K562 (cell line): ENCODE data around the gene GPR148. TPM values are rescaled to one million over a fixed set of nuclear protein-coding genes. Genes with fewer than 3 reads are reported as not detected.

Experiments used
- ATAC-seq: fragments of 200-7000 bp; cut with Tn5 transposase; 3 replicates; pipeline ENCODE4 v1.9.1; 2020; ENCODE audit warnings: moderate library complexity
- Bru-seq: library from RNA; stranded (reverse); fragments of 400-500 nt; gene quantifications from one replicate; lab custom pipeline; 2021; lab: Mats Ljungman, UMichigan
- BruChase-seq, 2 experiments: library from RNA; stranded (reverse); fragments of 400-500 nt; gene quantifications; one replicate each; lab custom pipeline; 2021; lab: Mats Ljungman, UMichigan
- BruUV-seq: library from RNA; stranded (reverse); fragments of 400-500 nt; replicated peaks from 2 replicates; lab custom pipeline; 2021; lab: Mats Ljungman, UMichigan
- CTCF ChIA-PET: fragments of 300-600 bp; formaldehyde crosslinking; extraction: SDS; loops from one replicate; lab custom pipeline; 2021; ENCODE audit warnings: low intra/inter-chr PET ratio; lab: Yijun Ruan, JAX
- POLR2A ChIA-PET: fragments of 300-600, 350-650 bp; sonication (Branson Sonifier 250); formaldehyde crosslinking; extraction: SDS; loops from one replicate; lab custom pipeline; 2021; ENCODE audit warnings: antibody characterized with exemption, inconsistent platforms; lab: Yijun Ruan, JAX
- DNase-seq, 4 experiments: peaks; one replicate each; pipeline versions ENCODE4 v3.0.0 to v3.0.0-alpha.2; 2011 to 2018; ENCODE audit warnings: low spot score in 3 of 4, mixed read lengths in 3 of 4; ENCODE audit errors: extremely low read depth in 1 of 4
- FAIRE-seq: peaks from 2 replicates; lab custom pipeline; 2011; peaks lifted over from hg19 to GRCh38; lab: Jason Lieb, UNC
- H2AFZ ChIP-seq: 2 replicates; pipeline ENCODE4 v1.6.0; 2011; ENCODE audit warnings: low read depth, low read length, control low read depth, inconsistent platforms
- H3K27ac ChIP-seq: fragments of 200-600 bp; 3 replicates; pipeline ENCODE4 v1.8.0; 2011; ENCODE audit warnings: low read depth, mild to moderate bottlenecking, control low read depth, inconsistent platforms, low read length, moderate library complexity, mixed read lengths; ENCODE audit errors: extremely low read depth
- H3K27me3 ChIP-seq, 2 experiments: fragments of 300-600 bp in 1 of 2; 2 replicates in 1 of 2; 3 replicates in 1 of 2; pipeline versions ENCODE4 v1.6.0 to v1.8.0; 2011; ENCODE audit warnings: inconsistent platforms in 2 of 2, low read length in 2 of 2, mild to moderate bottlenecking in 1 of 2, mixed read lengths in 1 of 2, moderate library complexity in 1 of 2; ENCODE audit not compliant: control insufficient read depth in 2 of 2, insufficient read depth in 2 of 2
- H3K36me3 ChIP-seq: fragments of 300-600 bp; 3 replicates; pipeline ENCODE4 v1.8.0; 2011; ENCODE audit warnings: mild to moderate bottlenecking, low read length, inconsistent platforms; ENCODE audit not compliant: control insufficient read depth, insufficient read depth
- H3K4me1 ChIP-seq, 2 experiments: fragments of 200-600 bp in 1 of 2; replicated peaks in 1 of 2; 2 replicates in 1 of 2; 3 replicates in 1 of 2; pipeline versions ENCODE4 v1.5.1 to v1.8.0; 2011; ENCODE audit warnings: inconsistent platforms in 2 of 2, low read length in 2 of 2, mild to moderate bottlenecking in 1 of 2, mixed read lengths in 1 of 2, moderate library complexity in 1 of 2; ENCODE audit not compliant: control insufficient read depth in 2 of 2, insufficient read depth in 2 of 2
- H3K4me2 ChIP-seq: 2 replicates; pipeline ENCODE4 v1.6.1; 2011; ENCODE audit warnings: low read length, control low read depth, inconsistent platforms, mixed read lengths; ENCODE audit not compliant: insufficient read depth
- H3K4me3 ChIP-seq: fragments of 200-600 bp; sonication (generic), shearing (Covaris generic); 2 replicates; pipeline ENCODE4 v1.5.1; 2016; ENCODE audit warnings: control low read depth, inconsistent platforms
- H3K79me2 ChIP-seq: fragments of 200-600 bp; 3 replicates; pipeline ENCODE4 v1.8.0; 2011; ENCODE audit warnings: low read length, inconsistent platforms; ENCODE audit not compliant: control insufficient read depth, insufficient read depth
- H3K9ac ChIP-seq, 2 experiments: 2 replicates each; pipeline versions ENCODE4 v1.6.0 to v1.6.1; 2011; ENCODE audit warnings: low read depth in 2 of 2, low read length in 2 of 2, control low read depth in 1 of 2, inconsistent platforms in 1 of 2, mild to moderate bottlenecking in 1 of 2, mixed read lengths in 1 of 2; ENCODE audit not compliant: insufficient read depth in 1 of 2
- H3K9me1 ChIP-seq: one replicate; pipeline ENCODE4 v1.6.0; 2011; ENCODE audit warnings: inconsistent platforms, mild to moderate bottlenecking, low read length, moderate library complexity; ENCODE audit not compliant: control insufficient read depth, insufficient read depth
- H3K9me3 ChIP-seq: replicated peaks from 2 replicates; pipeline ENCODE4 v1.5.1; 2011; ENCODE audit warnings: low read depth, low read length, inconsistent platforms; ENCODE audit not compliant: control insufficient read depth, insufficient read depth
- H4K20me1 ChIP-seq: replicated peaks from 2 replicates; pipeline ENCODE4 v1.6.1; 2011; ENCODE audit warnings: low read length, inconsistent platforms, mixed read lengths; ENCODE audit not compliant: control insufficient read depth, insufficient read depth
- ARID2 ChIP-seq: fragments of 450-650 bp; IDR thresholded peaks from 2 replicates; pipeline ENCODE4 v1.6.1; 2017; ENCODE audit warnings: antibody characterized with exemption, mild to moderate bottlenecking
- ATF2 ChIP-seq: sonication (generic); formaldehyde crosslinking; IDR thresholded peaks from 2 replicates; pipeline ENCODE4 v1.8.1; 2022; ENCODE audit warnings: missing genetic modification reagents
- BHLHE40 ChIP-seq: IDR thresholded peaks from 2 replicates; pipeline ENCODE4 v1.6.1; 2011; ENCODE audit warnings: low read length, improper control_type of control experiment
- FOXK1 ChIP-seq: sonication (generic); formaldehyde crosslinking; IDR thresholded peaks from 2 replicates; pipeline ENCODE4 v1.8.0; 2022; ENCODE audit warnings: missing genetic modification reagents, mild to moderate bottlenecking, borderline replicate concordance
- GTF2A2 ChIP-seq: IDR thresholded peaks from 2 replicates; pipeline ENCODE4 v1.6.1; 2016; ENCODE audit warnings: mild to moderate bottlenecking, missing genetic modification characterization, missing compliant biosample characterization
- HOXB6 ChIP-seq: fragments of 250-450 bp; sonication (Bioruptor Pico); IDR thresholded peaks from 2 replicates; pipeline ENCODE4 v1.5.1; 2022; ENCODE audit warnings: mild to moderate bottlenecking, borderline replicate concordance
- LCOR ChIP-seq: sonication (generic); formaldehyde crosslinking; IDR thresholded peaks from 2 replicates; pipeline ENCODE4 v1.8.0; 2022; ENCODE audit warnings: mild to moderate bottlenecking, missing genetic modification reagents
- PRPF4 ChIP-seq: fragments of 200-400 bp; formaldehyde crosslinking; IDR thresholded peaks from one replicate; pipeline ENCODE4 v1.6.1; 2017; ENCODE audit warnings: low read length, low read depth, mild to moderate bottlenecking; ENCODE audit not compliant: insufficient read depth, poor library complexity, severe bottlenecking
- ZBTB2 ChIP-seq: fragments of 450-650 bp; IDR thresholded peaks from 2 replicates; pipeline ENCODE4 v1.6.1; 2016; ENCODE audit warnings: antibody characterized with exemption
- ZNF561 ChIP-seq: fragments of 450-650 bp; formaldehyde crosslinking; conservative IDR thresholded peaks from 2 replicates; pipeline ENCODE4 v1.4.0; 2020; ENCODE audit warnings: mild to moderate bottlenecking, moderate library complexity
- ZNF589 ChIP-seq: fragments of 200-800 bp; sonication (Bioruptor generic); IDR thresholded peaks from 2 replicates; pipeline ENCODE4 v1.6.1; 2016; ENCODE audit warnings: low read depth, missing genetic modification characterization, missing compliant biosample characterization
- WGBS: fragments of 100-300 bp; shearing (Covaris generic); methylation state at CpG from one replicate; pipeline ENCODE4 v1.1.6; 2016; ENCODE audit warnings: low coverage, mixed read lengths; ENCODE audit not compliant: insufficient coverage; ENCODE audit errors: missing lambda C conversion rate; 5-methylcytosine and 5-hydroxymethylcytosine counted together
- in situ Hi-C: fragments of 300-500 bp; cut with MboI; formaldehyde crosslinking; loops from 4 replicates; pipeline ENCODE4 v1.15.0; 2018; ENCODE audit warnings: inconsistent platforms, mixed read lengths
- intact Hi-C: fragments of 100-400 bp; cut with micrococcal nuclease; formaldehyde crosslinking; loops from 2 replicates; pipeline ENCODE4 v1.14.2; 2022
- long read RNA-seq, 3 experiments: library from polyadenylated mRNA in 2 of 3; library from RNA in 1 of 3; unstranded in 2 of 3; stranded (forward) in 1 of 3; transcript quantifications; one replicate each; pipeline ENCODE4 v2.0.0, GENCODE V29; 2019 to 2022
- polyA minus RNA-seq, 3 experiments: library from RNA; depleted of rRNA, polyadenylated mRNA; stranded (reverse); fragments of >200 nt; gene quantifications; 2 replicates each; pipeline ENCODE4 v1.2.3, GENCODE V29; 2011
- polyA plus RNA-seq, 8 experiments: library from polyadenylated mRNA; depleted of rRNA in 4 of 8; stranded (reverse) in 5 of 8; unstranded in 3 of 8; fragments of >200 nt; fragmentation: Nextera tagmentation in 2 of 8; fragmentation: Illumina TruSeq in 1 of 8; extraction: Ambion mirVana in 2 of 8; extraction: Trizol in 1 of 8; gene quantifications; 2 replicates each; pipeline versions ENCODE4 v1.2.1 to v1.2.3, GENCODE V29; 2011 to 2014; ENCODE audit warnings: inconsistent platforms in 1 of 8, missing spikeins in 1 of 8
- total RNA-seq, 7 experiments: library from RNA; depleted of rRNA in 6 of 7; stranded (reverse); fragments of >200 nt in 6 of 7; fragmentation: Illumina TruSeq in 2 of 7; extraction: Trizol in 2 of 7; gene quantifications; 2 replicates each; pipeline versions ENCODE4 v1.2.1 to v1.2.3, GENCODE V29; 2011 to 2021; ENCODE audit warnings: low replicate concordance in 1 of 7

GPR148 gene
- not detected in 2 replicates for total RNA-seq (2011; cell fraction: chromatin; rRNA removed; ENCODE audit: low replicate concordance)
- total RNA-seq (2011; cell fraction: nucleolus; rRNA removed), result not detected in 2 replicates
- total RNA-seq (2011; cell fraction: nucleoplasm; rRNA removed), result not detected in 2 replicates
- total RNA-seq (2014; rRNA removed) (not detected in 2 replicates), total RNA-seq (2014; rRNA removed; fragmentation: Illumina TruSeq; extraction: Trizol) (not detected in 2 replicates), total RNA-seq (2015; rRNA removed; fragmentation: Illumina TruSeq; extraction: Trizol) (not detected in 2 replicates), total RNA-seq (2021) (not detected in 2 replicates), polyA plus RNA-seq (2011; rRNA removed) (not detected in 2 replicates), polyA plus RNA-seq (2014; fragmentation: Illumina TruSeq; extraction: Trizol) (not detected in 2 replicates), polyA plus RNA-seq (2014; fragmentation: Nextera tagmentation; extraction: Ambion mirVana) (not detected), polyA plus RNA-seq (2014; rRNA removed) (not detected in 2 replicates), polyA minus RNA-seq (2011; rRNA and poly(A)+ RNA removed) (not detected in 2 replicates), Bru-seq, nascent RNA (not detected), BruChase-seq, experiment 1, labeled RNA remaining after a 2-hour chase (not detected), BruChase-seq, experiment 2, labeled RNA remaining after a 6-hour chase (not detected)
- not detected in 2 replicates for polyA plus RNA-seq (2011; cell fraction: cytosol; rRNA removed)
- polyA plus RNA-seq (2011; cell fraction: nucleus; rRNA removed), result not detected in 2 replicates
- not detected in 2 replicates for polyA plus RNA-seq (2012)
- not detected in 2 replicates for polyA minus RNA-seq (2011; cell fraction: cytosol; rRNA and poly(A)+ RNA removed)
- not detected in 2 replicates for polyA minus RNA-seq (2011; cell fraction: nucleus; rRNA and poly(A)+ RNA removed)
- long read RNA-seq, experiment 1, result 0 reads
- long read RNA-seq, experiment 2, result 0 reads
- long read RNA-seq, experiment 3, result 0 reads

- no peaks in the 10 kb centered on the region for H3K36me3 ChIP-seq
- no TSS peak for BruUV-seq
- ChIA-PET POLR2A (interaction anchor here (0.6 to 1.4 kb wide), 3 partner anchors 9 to 396 kb away, joined by 3 to 4 read pairs (median 4); no protein-coding TSS in a partner anchor), CTCF (no interaction called here)
- H3K9me1 ChIP-seq, result peaks cover 7% of the 10 kb centered on the region
- FAIRE-seq, result no peak
- in situ Hi-C loops (no loop called here), intact Hi-C loops (no loop called here)
- peaks cover 11 to 30% of the 10 kb centered on the region in 2 experiments; a peak in 3 of 5 replicates for H3K27me3 ChIP-seq
- H3K4me2 ChIP-seq, result peak within 1 kb of the TSS; percentile 90
- H2AFZ ChIP-seq, result peak within 1 kb of the TSS; percentile 97
- H3K9ac ChIP-seq, result peak within 1 kb of the TSS in 1 of 2 experiments; percentile 78; a peak in 1 of 4 replicates
- H3K4me1 ChIP-seq, result peaks cover 7 to 23% of the 10 kb centered on the region in 2 experiments
- H3K79me2 ChIP-seq, result no peaks in the 10 kb centered on the region
- peak within 1 kb of the TSS; percentile 57 for H3K4me3 ChIP-seq
- H3K27ac ChIP-seq, result no peak within 1 kb of the TSS
- no peaks in the 10 kb centered on the region; the same call in 1 of the 2 replicates for H3K9me3 ChIP-seq
- ATAC-seq, result no peak
- DNase-seq, result no peak
- WGBS, result 14% methylated on average over 8 of the region's 8 CpGs
- H4K20me1 ChIP-seq, result no peaks in the 10 kb centered on the region; the same call in 1 of the 2 replicates
- no peak for TF ChIP-seq PRPF4
- TF ChIP-seq ZNF589 (CRISPR knock-in tag), result no peak
- no peak for TF ChIP-seq ARID2
- no peak for TF ChIP-seq LCOR (CRISPR knock-in tag)
- TF ChIP-seq ZNF561 (CRISPR knock-in tag), result no peak
- no peak for TF ChIP-seq FOXK1 (CRISPR knock-in tag)
- no peak for TF ChIP-seq ZBTB2
- no peak for TF ChIP-seq GTF2A2
- TF ChIP-seq BHLHE40, result no peak
- no peak for TF ChIP-seq ATF2 (CRISPR knock-in tag)
- TF ChIP-seq HOXB6 (CRISPR knock-in tag), result no peak
Observed at GRCh38 chr2:130728549-130729316, at the start of gene GPR148. Gene GPR148, plus strand, starts transcription at chr2:130729070. Its CDS starts 82 bp downstream, at chr2:130729152.
